B cell (primary cell): ENCODE measurements around the gene MAP3K5. TPM values are rescaled to one million over a fixed set of nuclear protein-coding genes. Genes with fewer than 3 reads are reported as not detected.

ENCODE experiments used
- ATAC-seq: fragments of 200-7000 bp; cut with Tn5 transposase; one replicate; pipeline ENCODE4 v1.10.0; 2021; ENCODE audit warnings: low read depth, mild to moderate bottlenecking, moderate number of reproducible peaks, moderate library complexity
- CTCF ChIA-PET: fragments of 350-600 bp; sonication (Branson Sonifier 250); formaldehyde crosslinking; loops from one replicate; lab custom pipeline; 2021; ENCODE audit warnings: antibody characterized with exemption, inconsistent platforms; lab: Charles Lee
- POLR2A ChIA-PET: fragments of 350-600 bp; sonication (Branson Sonifier 250); formaldehyde crosslinking; loops from one replicate; lab custom pipeline; 2021; ENCODE audit warnings: antibody characterized with exemption; lab: Charles Lee
- DNase-seq: peaks from one replicate; pipeline ENCODE4 v3.0.0; 2013
- H2AFZ ChIP-seq: 2 replicates; pipeline ENCODE4 v1.6.1; 2012; ENCODE audit warnings: mild to moderate bottlenecking, low read depth, low read length; ENCODE audit not compliant: insufficient read depth, poor library complexity, severe bottlenecking
- H3K27ac ChIP-seq, 2 donors: 1 replicate in 1 of 2; 2 replicates in 1 of 2; pipeline ENCODE4 v1.5.1; 2012 to 2013; ENCODE audit warnings: low read length in 2 of 2, mild to moderate bottlenecking in 2 of 2, moderate library complexity in 1 of 2
- H3K27me3 ChIP-seq, 4 experiments: fragments of 200-600 bp in 1 of 4; sonication (generic) in 1 of 4; replicated peaks in 1 of 4; 1 replicate in 2 of 4; 2 replicates in 2 of 4; pipeline versions ENCODE4 v1.6.1 to v1.7.0; 2013 to 2016; ENCODE audit warnings: low read length in 3 of 4, mild to moderate bottlenecking in 2 of 4, mixed read lengths in 1 of 4, moderate library complexity in 1 of 4; ENCODE audit not compliant: insufficient read depth in 4 of 4, control insufficient read depth in 3 of 4; ENCODE audit errors: control extremely low read depth in 1 of 4
- H3K36me3 ChIP-seq, 2 experiments: replicated peaks in 1 of 2; 1 replicate in 1 of 2; 2 replicates in 1 of 2; pipeline versions ENCODE4 v1.6.1 to v1.7.1; 2013; ENCODE audit warnings: low read length in 1 of 2; ENCODE audit not compliant: insufficient read depth in 2 of 2, control insufficient read depth in 1 of 2; ENCODE audit errors: control extremely low read depth in 1 of 2, extremely low read depth in 1 of 2
- H3K4me1 ChIP-seq, 2 donors: fragments of 200-600 bp in 1 of 2; sonication (generic) in 1 of 2; 1 replicate in 1 of 2; 2 replicates in 1 of 2; pipeline versions ENCODE4 v1.5.1 to v1.6.1; 2013 to 2017; ENCODE audit warnings: low read length in 2 of 2; ENCODE audit not compliant: control insufficient read depth in 2 of 2, insufficient read depth in 2 of 2
- H3K4me2 ChIP-seq: replicated peaks from 2 replicates; pipeline ENCODE3; 2012; ENCODE audit warnings: mild to moderate bottlenecking, low read depth, low read length; ENCODE audit not compliant: poor library complexity, severe bottlenecking
- H3K4me3 ChIP-seq, 5 experiments: fragments of 200-600 bp in 1 of 5; sonication (generic) in 1 of 5; 1 replicate in 3 of 5; 2 replicates in 2 of 5; pipeline versions ENCODE4 v1.5.1 to v1.7.0; 2011 to 2016; ENCODE audit warnings: low read length in 4 of 5, mild to moderate bottlenecking in 4 of 5, low read depth in 2 of 5, control low read depth in 1 of 5, moderate library complexity in 1 of 5; ENCODE audit not compliant: insufficient read depth in 1 of 5; ENCODE audit errors: control extremely low read depth in 1 of 5, extremely low read depth in 1 of 5
- H3K79me2 ChIP-seq: fragments of 200-600 bp; sonication (generic); one replicate; pipeline ENCODE4 v1.6.0; 2016; ENCODE audit warnings: low read length; ENCODE audit not compliant: control insufficient read depth, insufficient read depth
- H3K9ac ChIP-seq: fragments of 200-600 bp; sonication (generic); 2 replicates; pipeline ENCODE4 v1.6.1; 2017; ENCODE audit warnings: mild to moderate bottlenecking, low read length, moderate library complexity
- H3K9me3 ChIP-seq, 3 donors: one replicate each; pipeline versions ENCODE4 v1.6.1 to v1.7.1; 2013; ENCODE audit warnings: low read length in 2 of 3; ENCODE audit not compliant: control insufficient read depth in 2 of 3, insufficient read depth in 1 of 3; ENCODE audit errors: control extremely low read depth in 1 of 3
- H4K20me1 ChIP-seq: 2 replicates; pipeline ENCODE4 v1.6.0; 2012; ENCODE audit warnings: mild to moderate bottlenecking, low read length; ENCODE audit not compliant: insufficient read depth, control insufficient read depth, poor library complexity, severe bottlenecking
- H3K27ac Mint-ChIP-seq: one replicate; pipeline ENCODE4 v1.8.0; 2021; ENCODE audit warnings: mixed read lengths
- H3K27me3 Mint-ChIP-seq: one replicate; pipeline ENCODE4 v1.8.0; 2021; ENCODE audit warnings: mixed read lengths
- H3K4me1 Mint-ChIP-seq: one replicate; pipeline ENCODE4 v1.8.0; 2021; ENCODE audit warnings: mixed read lengths
- H3K4me3 Mint-ChIP-seq: one replicate; pipeline ENCODE4 v1.8.0; 2021; ENCODE audit warnings: mixed read lengths
- H3K9me3 Mint-ChIP-seq: one replicate; pipeline ENCODE4 v1.8.0; 2022; ENCODE audit warnings: mixed read lengths; ENCODE audit not compliant: insufficient read depth
- CTCF ChIP-seq: fragments of 200-600 bp; IDR thresholded peaks from one replicate; pipeline ENCODE4 v1.8.0; 2022; ENCODE audit warnings: antibody characterized with exemption, mild to moderate bottlenecking
- EZH2 ChIP-seq: IDR thresholded peaks from 2 replicates; pipeline ENCODE4 v1.6.1; 2012; ENCODE audit warnings: borderline replicate concordance, low read depth, mild to moderate bottlenecking, moderate library complexity, low read length; ENCODE audit not compliant: insufficient read depth, poor library complexity, severe bottlenecking
- WGBS: methylation state at CpG from one replicate; pipeline ENCODE4 v1.1.5; 2013; ENCODE audit warnings: missing lambda C conversion rate; ENCODE audit not compliant: insufficient coverage; 5-methylcytosine and 5-hydroxymethylcytosine counted together
- intact Hi-C: fragments of 100-400 bp; cut with micrococcal nuclease; formaldehyde crosslinking; loops from one replicate; pipeline ENCODE4 v1.10.0; 2022
- polyA plus RNA-seq: library from polyadenylated mRNA; depleted of rRNA; stranded (reverse); fragments of >200 nt; gene quantifications from 2 replicates; pipeline ENCODE4 v1.2.3, GENCODE V29; 2012
- total RNA-seq, 2 donors: library from RNA; stranded (reverse); fragments of 120-200 nt in 1 of 2; gene quantifications; 1 replicate in 1 of 2; 2 replicates in 1 of 2; pipeline versions ENCODE4 v1.2.3 to v1.2.4, GENCODE V29; 2013 to 2022

MAP3K5 gene
- total and polyA plus RNA-seq, 2 donors (not counting 1 experiment from before 2014, with no cell fraction given), result 5.7 to 34.1 TPM

DNA sequence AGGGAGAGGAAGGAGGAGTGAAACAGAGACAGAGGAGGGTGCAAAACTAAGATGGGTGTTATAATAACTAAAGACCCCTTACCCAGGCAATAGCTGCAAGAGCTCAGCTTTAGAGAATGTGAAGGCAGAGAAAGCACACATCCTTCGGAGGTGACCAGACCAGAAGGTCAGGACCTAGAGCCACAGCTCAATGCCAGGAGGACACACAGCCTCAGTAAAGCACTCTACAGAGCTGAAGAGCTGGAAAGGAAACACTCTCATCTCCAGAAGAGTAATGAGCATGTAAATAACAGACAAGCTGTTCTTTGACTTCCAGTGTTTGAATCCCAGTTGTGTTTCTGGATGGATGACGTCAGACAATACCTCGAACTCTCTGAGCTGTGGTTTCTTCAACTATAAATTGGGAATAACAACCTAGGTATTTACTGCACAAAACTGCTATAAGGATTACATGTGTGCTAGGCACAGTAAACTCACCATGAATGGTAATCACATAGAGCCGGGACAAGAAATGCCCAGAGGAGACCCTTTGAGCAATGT, 63.2 kb downstream of the MAP3K5 start:
- Mint-ChIP-seq H3K4me3 (no peak overlapping the region), H3K4me1 (peaks cover 50% of the 10 kb centered on the region), H3K27ac (no peak overlapping the region), H3K27me3 (no peaks in the 10 kb centered on the region), H3K9me3 (no peaks in the 10 kb centered on the region)
- ATAC-seq, result no peak
- peaks cover 96% of the 10 kb centered on the region for H3K79me2 ChIP-seq
- H3K4me3 ChIP-seq, result no peak overlapping the region
- H3K4me1 ChIP-seq, result peaks cover 3 to 4% of the 10 kb centered on the region in 2 donors
- CTCF ChIA-PET, result interaction anchor here (1.1 to 3.4 kb wide), 3 partner anchors 61 to 84 kb away, joined by 3 to 17 read pairs (median 14); partner anchors contain the start of gene MAP3K5
- no peak overlapping the region for H3K4me2 ChIP-seq
- POLR2A ChIA-PET, result no interaction called here
- H3K27me3 ChIP-seq, result no peaks in the 10 kb centered on the region
- no peaks in the 10 kb centered on the region for H3K36me3 ChIP-seq
- H3K27ac ChIP-seq, result no peak overlapping the region
- intact Hi-C loops, result no loop called here
- 100% methylated on average over 1 of the region's 4 CpGs for WGBS
- H3K9me3 ChIP-seq, result no peaks in the 10 kb centered on the region
- no peak overlapping the region for H2AFZ ChIP-seq
- H3K9ac ChIP-seq, result no peak overlapping the region
- no peak for DNase-seq
- H4K20me1 ChIP-seq, result peaks cover 35% of the 10 kb centered on the region
- TF ChIP-seq EZH2 (no peak), CTCF (no peak)

- H2AFZ ChIP-seq, result no peak overlapping the region
- H3K36me3 ChIP-seq, result no peaks in the 10 kb centered on the region
- no peak overlapping the region for H3K27ac Mint-ChIP-seq
- no CpG with 5 or more reads among the region's 2 CpGs for WGBS
- TF ChIP-seq EZH2, result no peak
- no peak for TF ChIP-seq CTCF
- H3K79me2 ChIP-seq, result peaks cover 95% of the 10 kb centered on the region
- H3K9ac ChIP-seq, result no peak overlapping the region
- H3K27me3 Mint-ChIP-seq, result no peaks in the 10 kb centered on the region
- H3K4me3 Mint-ChIP-seq, result no peak overlapping the region
- no peak overlapping the region for H3K4me3 ChIP-seq
- H4K20me1 ChIP-seq, result peaks cover 35% of the 10 kb centered on the region
- peaks cover 9 to 10% of the 10 kb centered on the region in 2 donors for H3K4me1 ChIP-seq
- POLR2A ChIA-PET, result no interaction called here
- no peaks in the 10 kb centered on the region for H3K27me3 ChIP-seq
- CTCF ChIA-PET, result interaction anchor here (1.1 to 3.4 kb wide), 4 partner anchors 12 to 83 kb away, joined by 3 to 17 read pairs (median 8); partner anchors contain the start of gene MAP3K5
- peaks cover 57% of the 10 kb centered on the region for H3K4me1 Mint-ChIP-seq
- H3K9me3 Mint-ChIP-seq, result no peaks in the 10 kb centered on the region
- DNase-seq (no peak), ATAC-seq (no peak)
- no peaks in the 10 kb centered on the region for H3K9me3 ChIP-seq
- intact Hi-C loops, result no loop called here
- H3K4me2 ChIP-seq, result no peak overlapping the region
- no peak overlapping the region for H3K27ac ChIP-seq
Measured at GRCh38 chr6:136728033-136728939, 64.0 kb downstream of the MAP3K5 start.
